K562 (cell line): Measurements from ENCODE around the gene PLK5. TPM values are rescaled to one million over a fixed set of nuclear protein-coding genes. Genes with fewer than 3 reads are reported as not detected.

Source experiments
- ATAC-seq: fragments of 200-7000 bp; cut with Tn5 transposase; 3 replicates; pipeline ENCODE4 v1.9.1; 2020; ENCODE audit warnings: moderate library complexity
- BruUV-seq: library from RNA; stranded (reverse); fragments of 400-500 nt; replicated peaks from 2 replicates; lab custom pipeline; 2021; lab: Mats Ljungman, UMichigan
- CTCF ChIA-PET: fragments of 300-600 bp; formaldehyde crosslinking; extraction: SDS; loops from one replicate; lab custom pipeline; 2021; ENCODE audit warnings: low intra/inter-chr PET ratio; lab: Yijun Ruan, JAX
- POLR2A ChIA-PET: fragments of 300-600, 350-650 bp; sonication (Branson Sonifier 250); formaldehyde crosslinking; extraction: SDS; loops from one replicate; lab custom pipeline; 2021; ENCODE audit warnings: antibody characterized with exemption, inconsistent platforms; lab: Yijun Ruan, JAX
- DNase-seq, 4 experiments: peaks; one replicate each; pipeline versions ENCODE4 v3.0.0 to v3.0.0-alpha.2; 2011 to 2018; ENCODE audit warnings: low spot score in 3 of 4, mixed read lengths in 3 of 4; ENCODE audit errors: extremely low read depth in 1 of 4
- FAIRE-seq: peaks from 2 replicates; lab custom pipeline; 2011; peaks lifted over from hg19 to GRCh38; lab: Jason Lieb, UNC
- H2AFZ ChIP-seq: 2 replicates; pipeline ENCODE4 v1.6.0; 2011; ENCODE audit warnings: low read depth, low read length, control low read depth, inconsistent platforms
- H3K27ac ChIP-seq: fragments of 200-600 bp; 3 replicates; pipeline ENCODE4 v1.8.0; 2011; ENCODE audit warnings: low read depth, mild to moderate bottlenecking, control low read depth, inconsistent platforms, low read length, moderate library complexity, mixed read lengths; ENCODE audit errors: extremely low read depth
- H3K27me3 ChIP-seq, 2 experiments: fragments of 300-600 bp in 1 of 2; 2 replicates in 1 of 2; 3 replicates in 1 of 2; pipeline versions ENCODE4 v1.6.0 to v1.8.0; 2011; ENCODE audit warnings: inconsistent platforms in 2 of 2, low read length in 2 of 2, mild to moderate bottlenecking in 1 of 2, mixed read lengths in 1 of 2, moderate library complexity in 1 of 2; ENCODE audit not compliant: control insufficient read depth in 2 of 2, insufficient read depth in 2 of 2
- H3K36me3 ChIP-seq: fragments of 300-600 bp; 3 replicates; pipeline ENCODE4 v1.8.0; 2011; ENCODE audit warnings: mild to moderate bottlenecking, low read length, inconsistent platforms; ENCODE audit not compliant: control insufficient read depth, insufficient read depth
- H3K4me1 ChIP-seq, 2 experiments: fragments of 200-600 bp in 1 of 2; replicated peaks in 1 of 2; 2 replicates in 1 of 2; 3 replicates in 1 of 2; pipeline versions ENCODE4 v1.5.1 to v1.8.0; 2011; ENCODE audit warnings: inconsistent platforms in 2 of 2, low read length in 2 of 2, mild to moderate bottlenecking in 1 of 2, mixed read lengths in 1 of 2, moderate library complexity in 1 of 2; ENCODE audit not compliant: control insufficient read depth in 2 of 2, insufficient read depth in 2 of 2
- H3K4me2 ChIP-seq: 2 replicates; pipeline ENCODE4 v1.6.1; 2011; ENCODE audit warnings: low read length, control low read depth, inconsistent platforms, mixed read lengths; ENCODE audit not compliant: insufficient read depth
- H3K4me3 ChIP-seq: fragments of 200-600 bp; sonication (generic), shearing (Covaris generic); 2 replicates; pipeline ENCODE4 v1.5.1; 2016; ENCODE audit warnings: control low read depth, inconsistent platforms
- H3K79me2 ChIP-seq: fragments of 200-600 bp; 3 replicates; pipeline ENCODE4 v1.8.0; 2011; ENCODE audit warnings: low read length, inconsistent platforms; ENCODE audit not compliant: control insufficient read depth, insufficient read depth
- H3K9ac ChIP-seq, 2 experiments: 2 replicates each; pipeline versions ENCODE4 v1.6.0 to v1.6.1; 2011; ENCODE audit warnings: low read depth in 2 of 2, low read length in 2 of 2, control low read depth in 1 of 2, inconsistent platforms in 1 of 2, mild to moderate bottlenecking in 1 of 2, mixed read lengths in 1 of 2; ENCODE audit not compliant: insufficient read depth in 1 of 2
- H3K9me1 ChIP-seq: one replicate; pipeline ENCODE4 v1.6.0; 2011; ENCODE audit warnings: inconsistent platforms, mild to moderate bottlenecking, low read length, moderate library complexity; ENCODE audit not compliant: control insufficient read depth, insufficient read depth
- H3K9me3 ChIP-seq: replicated peaks from 2 replicates; pipeline ENCODE4 v1.5.1; 2011; ENCODE audit warnings: low read depth, low read length, inconsistent platforms; ENCODE audit not compliant: control insufficient read depth, insufficient read depth
- H4K20me1 ChIP-seq: replicated peaks from 2 replicates; pipeline ENCODE4 v1.6.1; 2011; ENCODE audit warnings: low read length, inconsistent platforms, mixed read lengths; ENCODE audit not compliant: control insufficient read depth, insufficient read depth
- NCOA2 ChIP-seq, 2 experiments: fragments of 450-650 bp; IDR thresholded peaks; 2 replicates each; pipeline ENCODE4 v1.6.1; 2018; ENCODE audit warnings: mild to moderate bottlenecking in 2 of 2, moderate library complexity in 1 of 2; ENCODE audit not compliant: partially characterized antibody in 2 of 2
- POLR2G ChIP-seq: fragments of 200-400 bp; formaldehyde crosslinking; IDR thresholded peaks from 2 replicates; pipeline ENCODE4 v1.6.1; 2017; ENCODE audit warnings: low read depth, mild to moderate bottlenecking, antibody characterized with exemption, low read length, moderate library complexity
- PTTG1 ChIP-seq: fragments of 450-650 bp; IDR thresholded peaks from 2 replicates; pipeline ENCODE4 v1.6.1; 2016; ENCODE audit warnings: low read depth, mild to moderate bottlenecking, missing genetic modification characterization, missing compliant biosample characterization
- ZNF274 ChIP-seq: IDR thresholded peaks from 2 replicates; pipeline ENCODE4 v1.6.1; 2011; ENCODE audit warnings: low read depth, mild to moderate bottlenecking, low read length, moderate library complexity, borderline replicate concordance
- WGBS: fragments of 100-300 bp; shearing (Covaris generic); methylation state at CpG from one replicate; pipeline ENCODE4 v1.1.6; 2016; ENCODE audit warnings: low coverage, mixed read lengths; ENCODE audit not compliant: insufficient coverage; ENCODE audit errors: missing lambda C conversion rate; 5-methylcytosine and 5-hydroxymethylcytosine counted together
- in situ Hi-C: fragments of 300-500 bp; cut with MboI; formaldehyde crosslinking; loops from 4 replicates; pipeline ENCODE4 v1.15.0; 2018; ENCODE audit warnings: inconsistent platforms, mixed read lengths
- intact Hi-C: fragments of 100-400 bp; cut with micrococcal nuclease; formaldehyde crosslinking; loops from 2 replicates; pipeline ENCODE4 v1.14.2; 2022
- polyA plus RNA-seq, 8 experiments: library from polyadenylated mRNA; depleted of rRNA in 4 of 8; stranded (reverse) in 5 of 8; unstranded in 3 of 8; fragments of >200 nt; fragmentation: Nextera tagmentation in 2 of 8; fragmentation: Illumina TruSeq in 1 of 8; extraction: Ambion mirVana in 2 of 8; extraction: Trizol in 1 of 8; gene quantifications; 2 replicates each; pipeline versions ENCODE4 v1.2.1 to v1.2.3, GENCODE V29; 2011 to 2014; ENCODE audit warnings: inconsistent platforms in 1 of 8, missing spikeins in 1 of 8
- small RNA-seq: library from RNA; depleted of rRNA; stranded (forward); fragments of <200 nt; gene quantifications from one replicate; pipeline ENCODE3, GENCODE V24; 2014
- total RNA-seq, 7 experiments: library from RNA; depleted of rRNA in 6 of 7; stranded (reverse); fragments of >200 nt in 6 of 7; fragmentation: Illumina TruSeq in 2 of 7; extraction: Trizol in 2 of 7; gene quantifications; 2 replicates each; pipeline versions ENCODE4 v1.2.1 to v1.2.3, GENCODE V29; 2011 to 2021; ENCODE audit warnings: low replicate concordance in 1 of 7
- TF ChIP-seq, protein P1 (sequence below): sonication (generic); formaldehyde crosslinking; IDR thresholded peaks from 2 replicates; pipeline ENCODE4 v1.8.0; 2023; ENCODE audit warnings: mild to moderate bottlenecking, missing genetic modification reagents
- TF ChIP-seq, protein P2 (sequence below): fragments of 250-450 bp; sonication (Bioruptor Pico); IDR thresholded peaks from 2 replicates; pipeline ENCODE4 v1.9.0; 2021; ENCODE audit warnings: mild to moderate bottlenecking

Gene PLK5
- total and polyA plus RNA-seq, 9 of the 15 experiments (the other 6 are each of a cell fraction or from before 2014, with no cell fraction given), result 0.04 to 0.23 (median 0.11) TPM; not detected in 5

DNA sequence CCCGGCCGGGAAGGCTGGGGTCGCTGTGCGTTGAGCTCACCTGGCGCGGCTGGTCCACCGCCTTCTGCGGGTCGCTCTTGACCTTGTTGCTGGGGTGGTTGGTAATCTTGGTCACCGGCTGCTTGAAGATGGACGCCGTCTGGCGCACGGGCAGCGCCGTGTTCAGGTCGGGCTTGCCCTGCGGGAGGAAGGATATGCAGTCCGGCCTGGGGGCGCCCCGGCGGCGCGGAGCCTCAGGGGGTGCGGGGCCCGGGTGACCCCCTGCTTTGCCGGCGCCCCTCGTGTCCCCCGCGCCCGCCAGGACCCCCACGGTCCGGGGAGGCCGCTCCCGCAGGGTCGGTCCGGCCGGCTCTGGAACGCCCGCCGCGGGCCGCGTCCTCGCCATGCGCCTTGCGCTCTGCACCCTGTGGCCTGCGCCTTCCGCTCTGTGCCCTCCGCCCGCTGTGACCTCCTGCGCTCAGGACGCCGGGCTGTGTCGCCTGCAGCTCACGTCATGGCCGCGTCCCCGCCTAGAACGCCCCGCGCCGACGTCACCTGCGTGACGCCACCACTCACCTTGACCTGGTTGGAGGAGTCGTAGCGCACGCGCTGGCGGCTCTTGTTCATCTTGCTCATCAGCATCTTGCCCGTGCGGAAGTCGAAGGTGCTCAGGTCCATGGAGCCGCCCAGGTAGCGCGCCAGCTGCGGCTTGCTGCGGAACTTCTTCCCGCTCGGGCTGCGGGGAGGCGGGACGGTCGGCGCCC lies 60.8 kb downstream of the PLK5 start (continued):
- TF ChIP-seq PTTG1 (tag) (no peak), NCOA2 (IDR thresholded peaks at IDR 0.05; ENCODE audit: partially characterized antibody in 2 of 2) (no peak)
- TF ChIP-seq, protein P1, sequence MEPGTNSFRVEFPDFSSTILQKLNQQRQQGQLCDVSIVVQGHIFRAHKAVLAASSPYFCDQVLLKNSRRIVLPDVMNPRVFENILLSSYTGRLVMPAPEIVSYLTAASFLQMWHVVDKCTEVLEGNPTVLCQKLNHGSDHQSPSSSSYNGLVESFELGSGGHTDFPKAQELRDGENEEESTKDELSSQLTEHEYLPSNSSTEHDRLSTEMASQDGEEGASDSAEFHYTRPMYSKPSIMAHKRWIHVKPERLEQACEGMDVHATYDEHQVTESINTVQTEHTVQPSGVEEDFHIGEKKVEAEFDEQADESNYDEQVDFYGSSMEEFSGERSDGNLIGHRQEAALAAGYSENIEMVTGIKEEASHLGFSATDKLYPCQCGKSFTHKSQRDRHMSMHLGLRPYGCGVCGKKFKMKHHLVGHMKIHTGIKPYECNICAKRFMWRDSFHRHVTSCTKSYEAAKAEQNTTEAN (CRISPR knock-in tag), result no peak

DNA sequence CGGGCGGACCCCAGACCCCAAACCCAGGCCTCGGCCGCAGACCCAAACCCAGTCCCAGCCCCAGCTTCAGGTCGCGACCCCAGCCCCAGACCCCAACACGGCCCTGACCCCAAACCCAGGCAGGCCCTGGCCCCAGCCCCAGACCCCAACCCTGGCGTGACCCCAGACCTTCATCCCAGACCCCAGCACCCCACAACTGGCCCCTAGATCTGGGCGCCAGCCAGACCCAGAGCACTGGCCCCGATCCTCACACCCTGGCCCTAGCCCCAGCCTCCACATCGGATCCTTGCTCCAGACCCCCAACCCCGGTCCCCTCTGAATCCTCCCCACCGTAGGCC lies 61.3 kb downstream of the PLK5 start:
- ChIA-PET CTCF (no interaction called here), POLR2A (no interaction called here)
- H3K79me2 ChIP-seq, result peaks cover 52% of the 10 kb centered on the region
- H3K27ac ChIP-seq, result no peak overlapping the region
- ATAC-seq (no peak), DNase-seq (peak in 1 of 4 experiments; percentile 6), FAIRE-seq (no peak)
- H3K9ac ChIP-seq, result no peak overlapping the region
- no TSS peak for BruUV-seq
- H3K36me3 ChIP-seq, result peaks cover 77% of the 10 kb centered on the region; the same call in 2 of the 3 replicates
- peaks cover 6 to 12% of the 10 kb centered on the region in 2 experiments; a peak in 4 of 5 replicates for H3K4me1 ChIP-seq
- H3K4me2 ChIP-seq, result no peak overlapping the region
- H3K9me1 ChIP-seq, result no peaks in the 10 kb centered on the region
- no peaks in the 10 kb centered on the region for H4K20me1 ChIP-seq
- no peak overlapping the region for H3K4me3 ChIP-seq
- no peak overlapping the region for H2AFZ ChIP-seq
- no peaks in the 10 kb centered on the region for H3K27me3 ChIP-seq
- in situ Hi-C loops (no loop called here), intact Hi-C loops (no loop called here)
- WGBS, result 100% methylated on average over 3 of the region's 13 CpGs
- no peaks in the 10 kb centered on the region for H3K9me3 ChIP-seq
- TF ChIP-seq POLR2G (peak; percentile 6; the same call in 1 of the 2 replicates), ZNF274 (no peak)
- TF ChIP-seq, protein P2, sequence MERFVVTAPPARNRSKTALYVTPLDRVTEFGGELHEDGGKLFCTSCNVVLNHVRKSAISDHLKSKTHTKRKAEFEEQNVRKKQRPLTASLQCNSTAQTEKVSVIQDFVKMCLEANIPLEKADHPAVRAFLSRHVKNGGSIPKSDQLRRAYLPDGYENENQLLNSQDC (CRISPR knock-in tag), result no peak

Small RNA genes lying within 50 kb of the gene (small RNA-seq; reads per million reads assigned to genes)
- gene AC005943.2, result not detected
- not detected for gene RN7SL477P

Other genes with a start within 250 kb of the PLK5 start
Only the 7 nearest of the 16 such genes appear.
- 0.05 and 0.08 TPM in 2 replicates for gene APC2, start 74.0 kb upstream of the PLK5 start, total RNA-seq (2014; rRNA removed)
- gene APC2, start 74.0 kb upstream of the PLK5 start, total RNA-seq (2014; rRNA removed; fragmentation: Illumina TruSeq; extraction: Trizol), result 0.04 TPM in 1 of 2 replicates, not detected in the other
- 0.04 TPM in 1 of 2 replicates, not detected in the other for gene APC2, start 74.0 kb upstream of the PLK5 start, total RNA-seq (2015; rRNA removed; fragmentation: Illumina TruSeq; extraction: Trizol)
- gene APC2, start 74.0 kb upstream of the PLK5 start, total RNA-seq (2021), result 0.27 and 0.40 TPM in 2 replicates
- gene APC2, start 74.0 kb upstream of the PLK5 start, polyA plus RNA-seq (2011; rRNA removed), result 0.01 and 0.06 TPM in 2 replicates
- gene APC2, start 74.0 kb upstream of the PLK5 start, polyA plus RNA-seq (2014; fragmentation: Illumina TruSeq; extraction: Trizol), result 0.01 TPM in 2 replicates
- gene APC2, start 74.0 kb upstream of the PLK5 start, polyA plus RNA-seq (2014; fragmentation: Nextera tagmentation; extraction: Ambion mirVana), result not detected
- 0.04 and 0.09 TPM in 2 replicates for gene APC2, start 74.0 kb upstream of the PLK5 start, polyA plus RNA-seq (2014; rRNA removed)
- gene C19orf25, start 44.9 kb upstream of the PLK5 start, total RNA-seq (2014; rRNA removed), result 79.4 and 86.1 TPM in 2 replicates
- 6.5 and 9.6 TPM in 2 replicates for gene C19orf25, start 44.9 kb upstream of the PLK5 start, total RNA-seq (2014; rRNA removed; fragmentation: Illumina TruSeq; extraction: Trizol)
- 40.6 and 42.3 TPM in 2 replicates for gene C19orf25, start 44.9 kb upstream of the PLK5 start, total RNA-seq (2015; rRNA removed; fragmentation: Illumina TruSeq; extraction: Trizol)
- gene C19orf25, start 44.9 kb upstream of the PLK5 start, total RNA-seq (2021), result 68.3 and 73.1 TPM in 2 replicates
- 25.3 and 27.6 TPM in 2 replicates for gene C19orf25, start 44.9 kb upstream of the PLK5 start, polyA plus RNA-seq (2011; rRNA removed)
- 36.1 and 45.1 TPM in 2 replicates for gene C19orf25, start 44.9 kb upstream of the PLK5 start, polyA plus RNA-seq (2014; fragmentation: Illumina TruSeq; extraction: Trizol)
- gene C19orf25, start 44.9 kb upstream of the PLK5 start, polyA plus RNA-seq (2014; fragmentation: Nextera tagmentation; extraction: Ambion mirVana), result 1 to 10 TPM in 1 of 2 experiments, under 1 TPM in 1; 0.79 to 4.5 TPM
- 96.0 TPM in 2 replicates for gene C19orf25, start 44.9 kb upstream of the PLK5 start, polyA plus RNA-seq (2014; rRNA removed)
- gene PCSK4, start 33.7 kb upstream of the PLK5 start, total RNA-seq (2014; rRNA removed), result 2.2 and 3.4 TPM in 2 replicates
- gene PCSK4, start 33.7 kb upstream of the PLK5 start, total RNA-seq (2014; rRNA removed; fragmentation: Illumina TruSeq; extraction: Trizol), result 0.29 TPM in 2 replicates
- 1.2 and 1.5 TPM in 2 replicates for gene PCSK4, start 33.7 kb upstream of the PLK5 start, total RNA-seq (2015; rRNA removed; fragmentation: Illumina TruSeq; extraction: Trizol)
- 5.7 and 7.0 TPM in 2 replicates for gene PCSK4, start 33.7 kb upstream of the PLK5 start, total RNA-seq (2021)
- 2.7 and 5.1 TPM in 2 replicates for gene PCSK4, start 33.7 kb upstream of the PLK5 start, polyA plus RNA-seq (2011; rRNA removed)
- 0.85 and 2.2 TPM in 2 replicates for gene PCSK4, start 33.7 kb upstream of the PLK5 start, polyA plus RNA-seq (2014; fragmentation: Illumina TruSeq; extraction: Trizol)
- under 1 TPM in 1 of 2 experiments, not detected in 1; 0.01 TPM for gene PCSK4, start 33.7 kb upstream of the PLK5 start, polyA plus RNA-seq (2014; fragmentation: Nextera tagmentation; extraction: Ambion mirVana)
- 4.8 and 9.1 TPM in 2 replicates for gene PCSK4, start 33.7 kb upstream of the PLK5 start, polyA plus RNA-seq (2014; rRNA removed)
- gene REEP6, start 32.9 kb upstream of the PLK5 start, total RNA-seq (2014; rRNA removed), result 22.1 and 31.4 TPM in 2 replicates
- 5.7 and 7.8 TPM in 2 replicates for gene REEP6, start 32.9 kb upstream of the PLK5 start, total RNA-seq (2014; rRNA removed; fragmentation: Illumina TruSeq; extraction: Trizol)
- gene REEP6, start 32.9 kb upstream of the PLK5 start, total RNA-seq (2015; rRNA removed; fragmentation: Illumina TruSeq; extraction: Trizol), result 12.2 and 14.5 TPM in 2 replicates
- 64.2 and 66.3 TPM in 2 replicates for gene REEP6, start 32.9 kb upstream of the PLK5 start, total RNA-seq (2021)
- gene REEP6, start 32.9 kb upstream of the PLK5 start, polyA plus RNA-seq (2011; rRNA removed), result 18.4 and 36.3 TPM in 2 replicates
- gene REEP6, start 32.9 kb upstream of the PLK5 start, polyA plus RNA-seq (2014; fragmentation: Illumina TruSeq; extraction: Trizol), result 12.7 and 36.9 TPM in 2 replicates
- gene REEP6, start 32.9 kb upstream of the PLK5 start, polyA plus RNA-seq (2014; fragmentation: Nextera tagmentation; extraction: Ambion mirVana), result 1 to 10 TPM; 1.2 to 1.9 TPM
- gene REEP6, start 32.9 kb upstream of the PLK5 start, polyA plus RNA-seq (2014; rRNA removed), result 31.8 and 34.1 TPM in 2 replicates
- 3.0 and 4.7 TPM in 2 replicates for gene ADAMTSL5, start 11.1 kb upstream of the PLK5 start, total RNA-seq (2014; rRNA removed)
- gene ADAMTSL5, start 11.1 kb upstream of the PLK5 start, total RNA-seq (2014; rRNA removed; fragmentation: Illumina TruSeq; extraction: Trizol), result 1.2 and 1.8 TPM in 2 replicates
- gene ADAMTSL5, start 11.1 kb upstream of the PLK5 start, total RNA-seq (2015; rRNA removed; fragmentation: Illumina TruSeq; extraction: Trizol), result 2.0 and 2.8 TPM in 2 replicates
- gene ADAMTSL5, start 11.1 kb upstream of the PLK5 start, total RNA-seq (2021), result 9.4 and 11.6 TPM in 2 replicates
- 4.4 and 6.3 TPM in 2 replicates for gene ADAMTSL5, start 11.1 kb upstream of the PLK5 start, polyA plus RNA-seq (2011; rRNA removed)
- 4.1 and 5.0 TPM in 2 replicates for gene ADAMTSL5, start 11.1 kb upstream of the PLK5 start, polyA plus RNA-seq (2014; fragmentation: Illumina TruSeq; extraction: Trizol)
- gene ADAMTSL5, start 11.1 kb upstream of the PLK5 start, polyA plus RNA-seq (2014; fragmentation: Nextera tagmentation; extraction: Ambion mirVana), result 1 to 10 TPM; 1.0 to 1.3 TPM
- 8.4 and 9.8 TPM in 2 replicates for gene ADAMTSL5, start 11.1 kb upstream of the PLK5 start, polyA plus RNA-seq (2014; rRNA removed)
- 39.3 and 48.8 TPM in 2 replicates for gene MEX3D, start 44.2 kb downstream of the PLK5 start, total RNA-seq (2014; rRNA removed)
- 5.7 and 6.5 TPM in 2 replicates for gene MEX3D, start 44.2 kb downstream of the PLK5 start, total RNA-seq (2014; rRNA removed; fragmentation: Illumina TruSeq; extraction: Trizol)
- gene MEX3D, start 44.2 kb downstream of the PLK5 start, total RNA-seq (2015; rRNA removed; fragmentation: Illumina TruSeq; extraction: Trizol), result 9.5 and 9.8 TPM in 2 replicates
- gene MEX3D, start 44.2 kb downstream of the PLK5 start, total RNA-seq (2021), result 34.0 and 35.9 TPM in 2 replicates
- gene MEX3D, start 44.2 kb downstream of the PLK5 start, polyA plus RNA-seq (2011; rRNA removed), result 2.6 and 3.3 TPM in 2 replicates
- 2.6 and 4.4 TPM in 2 replicates for gene MEX3D, start 44.2 kb downstream of the PLK5 start, polyA plus RNA-seq (2014; fragmentation: Illumina TruSeq; extraction: Trizol)
- 1 to 10 TPM; 1.7 to 1.9 TPM for gene MEX3D, start 44.2 kb downstream of the PLK5 start, polyA plus RNA-seq (2014; fragmentation: Nextera tagmentation; extraction: Ambion mirVana)
- gene MEX3D, start 44.2 kb downstream of the PLK5 start, polyA plus RNA-seq (2014; rRNA removed), result 11.6 and 11.9 TPM in 2 replicates
- gene MBD3, start 68.8 kb downstream of the PLK5 start, total RNA-seq (2014; rRNA removed), result 135 and 157 TPM in 2 replicates
- 11.4 and 12.6 TPM in 2 replicates for gene MBD3, start 68.8 kb downstream of the PLK5 start, total RNA-seq (2014; rRNA removed; fragmentation: Illumina TruSeq; extraction: Trizol)
- 51.9 and 62.9 TPM in 2 replicates for gene MBD3, start 68.8 kb downstream of the PLK5 start, total RNA-seq (2015; rRNA removed; fragmentation: Illumina TruSeq; extraction: Trizol)
- 114 and 137 TPM in 2 replicates for gene MBD3, start 68.8 kb downstream of the PLK5 start, total RNA-seq (2021)
- 30.9 and 37.9 TPM in 2 replicates for gene MBD3, start 68.8 kb downstream of the PLK5 start, polyA plus RNA-seq (2011; rRNA removed)
- gene MBD3, start 68.8 kb downstream of the PLK5 start, polyA plus RNA-seq (2014; fragmentation: Illumina TruSeq; extraction: Trizol), result 7.7 and 39.8 TPM in 2 replicates
- gene MBD3, start 68.8 kb downstream of the PLK5 start, polyA plus RNA-seq (2014; fragmentation: Nextera tagmentation; extraction: Ambion mirVana), result under 1 TPM; 0.24 to 0.52 TPM
- 94.4 and 103 TPM in 2 replicates for gene MBD3, start 68.8 kb downstream of the PLK5 start, polyA plus RNA-seq (2014; rRNA removed)